ENCODE measurements around the gene AKAP13. TPM values are rescaled to one million over a fixed set of nuclear protein-coding genes. Genes with fewer than 3 reads are reported as not detected.

The AKAP13 gene
- total RNA-seq, 4 donors from 2014 or later, result 131 to 265 (median 224) TPM

- TF ChIP-seq, protein P1, sequence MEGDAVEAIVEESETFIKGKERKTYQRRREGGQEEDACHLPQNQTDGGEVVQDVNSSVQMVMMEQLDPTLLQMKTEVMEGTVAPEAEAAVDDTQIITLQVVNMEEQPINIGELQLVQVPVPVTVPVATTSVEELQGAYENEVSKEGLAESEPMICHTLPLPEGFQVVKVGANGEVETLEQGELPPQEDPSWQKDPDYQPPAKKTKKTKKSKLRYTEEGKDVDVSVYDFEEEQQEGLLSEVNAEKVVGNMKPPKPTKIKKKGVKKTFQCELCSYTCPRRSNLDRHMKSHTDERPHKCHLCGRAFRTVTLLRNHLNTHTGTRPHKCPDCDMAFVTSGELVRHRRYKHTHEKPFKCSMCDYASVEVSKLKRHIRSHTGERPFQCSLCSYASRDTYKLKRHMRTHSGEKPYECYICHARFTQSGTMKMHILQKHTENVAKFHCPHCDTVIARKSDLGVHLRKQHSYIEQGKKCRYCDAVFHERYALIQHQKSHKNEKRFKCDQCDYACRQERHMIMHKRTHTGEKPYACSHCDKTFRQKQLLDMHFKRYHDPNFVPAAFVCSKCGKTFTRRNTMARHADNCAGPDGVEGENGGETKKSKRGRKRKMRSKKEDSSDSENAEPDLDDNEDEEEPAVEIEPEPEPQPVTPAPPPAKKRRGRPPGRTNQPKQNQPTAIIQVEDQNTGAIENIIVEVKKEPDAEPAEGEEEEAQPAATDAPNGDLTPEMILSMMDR (IDR thresholded peaks at IDR 0.05; ENCODE audit: low read depth), result no peak
Measured at GRCh38 chr15:85782064-85782463, 401.7 kb downstream of the AKAP13 start.

- TF ChIP-seq, protein P1 (IDR thresholded peaks at IDR 0.05; ENCODE audit: low read depth), result no peak
Measured at GRCh38 chr15:85785887-85786780, 405.7 kb downstream of the AKAP13 start.

DNA sequence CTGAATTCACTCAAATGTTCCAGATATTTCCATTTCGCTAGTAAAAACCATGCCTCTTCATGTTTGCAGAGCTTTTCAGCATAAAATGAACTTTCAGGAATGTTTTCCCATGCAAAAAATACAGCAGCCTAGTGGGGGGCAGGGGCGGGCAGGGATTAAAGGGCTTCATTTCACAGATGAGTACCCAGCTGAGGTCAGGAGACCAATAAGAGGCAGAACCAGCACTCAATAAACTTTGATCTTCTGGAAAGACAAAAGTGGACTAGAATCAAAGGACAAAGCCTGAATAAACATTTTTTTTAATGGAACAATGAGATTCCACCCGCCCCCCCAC, 406.3 kb downstream of the AKAP13 start:
- TF ChIP-seq, protein P1 (IDR thresholded peaks at IDR 0.05; ENCODE audit: low read depth), result no peak

- TF ChIP-seq, protein P1 (IDR thresholded peaks at IDR 0.05; ENCODE audit: low read depth), result no peak
Measured at GRCh38 chr15:85788771-85789495, 408.5 kb downstream of the AKAP13 start.

- TF ChIP-seq, protein P1 (IDR thresholded peaks at IDR 0.05; ENCODE audit: low read depth), result no peak
Measured at GRCh38 chr15:85789496-85789875, 409.1 kb downstream of the AKAP13 start.

DNA sequence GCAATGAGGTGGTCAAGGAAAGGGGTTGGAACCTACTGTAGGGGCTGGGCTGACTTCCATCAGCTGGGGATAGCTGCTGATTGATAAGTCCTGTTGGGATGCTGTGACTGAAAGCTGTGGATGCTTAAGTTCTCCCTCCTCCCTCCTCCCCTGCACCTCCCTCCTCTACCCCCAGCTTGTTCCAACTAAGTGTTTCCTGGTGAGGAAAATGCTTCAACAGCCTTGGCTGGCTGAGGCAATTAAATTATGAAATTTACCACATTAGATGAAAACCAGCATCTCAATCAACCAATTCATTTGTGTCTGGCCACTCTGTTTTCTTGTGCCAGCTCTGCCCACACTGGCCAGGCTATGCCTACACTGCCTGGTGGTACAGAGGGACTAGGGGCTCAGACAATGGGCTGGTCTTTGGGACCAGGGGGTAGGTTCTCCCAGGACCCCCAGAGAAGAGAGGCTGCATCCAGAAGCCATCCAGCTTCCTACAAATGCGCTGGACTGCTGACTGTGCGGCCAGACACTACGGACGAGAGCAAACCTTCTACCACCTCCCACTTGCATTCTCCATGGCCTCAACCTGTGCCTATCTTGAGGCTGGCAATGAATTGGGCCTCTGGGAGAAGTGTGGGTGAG, 411.8 kb downstream of the AKAP13 start:
- TF ChIP-seq, protein P1 (IDR thresholded peaks at IDR 0.05; ENCODE audit: low read depth), result no peak
